WERI-Rb-1 (cell line): ENCODE measurements around the gene CCDC9.
"Not testable (repeated sequence)": the region's sequence is repeated elsewhere in the genome, so short reads cannot be mapped to it uniquely, and the experiment has no call there.

Experiments used
- DNase-seq: peaks from one replicate; pipeline ENCODE4 v3.0.0-alpha.2; 2020
- H3K27ac ChIP-seq: fragments of 250-450 bp; sonication (Bioruptor Pico); 2 replicates; pipeline ENCODE4 v1.5.1; 2020; ENCODE audit warnings: mild to moderate bottlenecking, moderate library complexity
- H3K27me3 ChIP-seq: fragments of 250-450 bp; sonication (Bioruptor Pico); 2 replicates; pipeline ENCODE4 v1.5.1; 2021; ENCODE audit warnings: mild to moderate bottlenecking, low read depth, moderate library complexity; ENCODE audit not compliant: insufficient read depth, severe bottlenecking
- H3K36me3 ChIP-seq: fragments of 250-450 bp; sonication (Bioruptor Pico); 2 replicates; pipeline ENCODE4 v1.5.1; 2020; ENCODE audit warnings: mild to moderate bottlenecking, moderate library complexity
- H3K4me3 ChIP-seq: 2 replicates; pipeline ENCODE4 v1.5.1; 2011; ENCODE audit warnings: low read depth, mild to moderate bottlenecking, control low read depth, low read length
- H3K9me3 ChIP-seq: fragments of 250-450 bp; sonication (Bioruptor Pico); 2 replicates; pipeline ENCODE4 v1.5.1; 2021; ENCODE audit warnings: mild to moderate bottlenecking, moderate library complexity; ENCODE audit not compliant: severe bottlenecking
- CTCF ChIP-seq: IDR thresholded peaks from 2 replicates; pipeline ENCODE4 v1.5.1; 2011; ENCODE audit warnings: low read depth, mild to moderate bottlenecking, control low read depth, inconsistent platforms, low read length

The CCDC9 gene

DNA sequence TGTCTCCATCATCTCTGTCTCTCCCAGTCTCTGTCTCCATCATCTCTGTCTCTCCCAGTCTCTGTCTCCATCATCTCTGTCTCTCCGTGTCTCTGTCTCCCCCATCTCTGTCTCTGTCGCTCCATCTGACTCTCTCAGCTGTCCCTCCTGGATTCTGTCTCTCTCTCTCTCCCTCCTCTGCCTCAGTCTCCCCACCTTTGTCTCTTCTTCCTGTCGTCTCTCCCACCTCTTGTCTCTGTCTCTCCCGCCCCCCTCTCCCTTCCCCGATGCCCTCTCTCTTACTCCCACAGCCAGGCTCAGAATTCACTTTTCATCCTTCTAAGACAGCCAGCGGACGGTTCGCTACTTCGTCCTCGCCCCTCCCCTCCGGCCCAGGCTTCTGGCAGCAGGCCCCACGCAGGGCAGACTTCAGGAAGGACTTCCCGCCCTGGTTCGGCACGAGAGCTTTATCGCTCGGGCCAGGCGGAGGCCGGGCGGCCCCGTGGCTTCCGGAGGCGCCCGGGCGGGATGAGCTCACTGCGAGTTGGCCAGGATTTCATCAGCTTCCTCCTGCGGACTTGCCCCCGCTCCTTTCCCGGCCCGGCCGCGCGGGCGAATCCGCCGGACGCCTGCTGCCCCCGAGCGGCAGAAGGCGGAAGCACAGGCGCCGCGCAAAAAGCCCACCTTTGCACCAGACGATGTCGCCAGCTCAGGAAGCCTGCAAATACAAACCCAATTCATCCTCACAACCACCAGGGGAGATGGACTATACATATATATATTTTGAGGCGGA, 12.4 kb upstream of the CCDC9 start:
- Histone ChIP-seq H3K36me3 (no peaks in the 10 kb centered on the region), H3K27me3 (peaks cover 10% of the 10 kb centered on the region), H3K9me3 (no peaks in the 10 kb centered on the region), H3K27ac (peak overlapping the region; percentile 67), H3K4me3 (peak overlapping the region; percentile 41)
- DNase-seq = peak; percentile 89
- peak; percentile 83 for TF ChIP-seq CTCF

- no peak overlapping the region for H3K4me3 ChIP-seq
- peak; percentile 70 for TF ChIP-seq CTCF
- no peak overlapping the region for H3K27ac ChIP-seq
Observed at GRCh38 chr19:47247308-47247990, 8.9 kb upstream of the CCDC9 start.

DNA sequence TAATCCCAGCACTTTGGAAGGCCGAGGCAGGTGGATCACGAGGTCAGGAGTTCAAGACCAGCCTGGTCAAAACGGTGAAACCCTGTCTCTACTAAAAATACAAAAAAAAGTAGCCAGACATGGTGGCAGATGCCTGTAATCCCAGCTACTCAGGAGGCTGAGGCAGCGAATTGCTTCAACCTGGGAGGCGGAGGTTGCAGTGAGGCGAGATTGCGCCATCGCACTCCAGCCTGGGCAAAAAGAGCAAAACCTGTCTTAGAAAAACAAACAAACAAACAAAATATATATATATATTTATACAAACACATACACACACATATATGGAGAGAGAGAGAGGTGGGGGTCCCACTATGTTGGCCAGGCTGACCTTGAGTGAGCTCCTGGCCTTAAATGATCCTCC, 3.3 kb upstream of the CCDC9 start:
- H3K27ac ChIP-seq, H3K36me3 ChIP-seq, H3K27me3 ChIP-seq, DNase-seq, H3K4me3 ChIP-seq, H3K9me3 ChIP-seq: not testable (repeated sequence)

More at GRCh38 chr19:47247308-47247990, 8.9 kb upstream of the CCDC9 start:
- DNase-seq = peak; percentile 72
- Histone ChIP-seq H3K9me3 (no peaks in the 10 kb centered on the region), H3K36me3 (no peaks in the 10 kb centered on the region), H3K27me3 (no peaks in the 10 kb centered on the region)

DNA sequence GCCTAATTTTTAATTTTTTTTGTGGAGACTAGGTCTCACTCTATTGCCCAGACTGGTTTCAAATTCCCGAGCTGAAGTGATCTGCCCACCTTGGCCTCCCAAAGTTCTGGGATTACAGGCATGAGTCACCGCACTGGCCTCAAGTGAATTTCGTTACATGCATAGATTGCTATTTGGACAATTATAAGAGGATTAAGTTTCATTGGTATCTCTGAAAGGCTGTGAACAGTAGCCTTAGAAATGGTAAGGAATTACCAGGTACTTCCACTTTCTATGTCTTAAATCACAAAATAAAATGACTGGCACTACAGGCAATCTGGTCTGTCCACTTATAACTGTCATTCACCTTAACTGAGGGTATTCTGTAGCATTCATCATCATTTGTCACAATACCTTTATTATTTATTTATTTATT, 2.9 kb upstream of the CCDC9 start:
- no peak for TF ChIP-seq CTCF
- H3K27ac ChIP-seq = no peak overlapping the region
- DNase-seq = no peak
- no peaks in the 10 kb centered on the region for H3K9me3 ChIP-seq
- H3K27me3 ChIP-seq = no peaks in the 10 kb centered on the region
- peaks cover 2% of the 10 kb centered on the region for H3K36me3 ChIP-seq
- no peak overlapping the region for H3K4me3 ChIP-seq

- Histone ChIP-seq H3K36me3 (peaks cover 7% of the 10 kb centered on the region), H3K27ac (no peak overlapping the region), H3K4me3 (no peak overlapping the region), H3K27me3 (no peaks in the 10 kb centered on the region), H3K9me3 (no peaks in the 10 kb centered on the region)
- TF ChIP-seq CTCF = no peak
- no peak for DNase-seq
Observed at GRCh38 chr19:47253970-47254369, 2.4 kb upstream of the CCDC9 start.

GRCh38 chr19:47256693-47257410, 527 bp downstream of the CCDC9 start:
- DNase-seq = peak; percentile 100
- no peak for TF ChIP-seq CTCF
- Histone ChIP-seq H3K27me3 (no peaks in the 10 kb centered on the region), H3K36me3 (peaks cover 32% of the 10 kb centered on the region), H3K4me3 (peak overlapping the region; percentile 71), H3K27ac (peak overlapping the region; percentile 85), H3K9me3 (no peaks in the 10 kb centered on the region)
